CD4-positive, alpha-beta T cell treated with Interleukin-21 for 1 hour (primary cell): ENCODE results near the gene GTF2IRD1.
A peak's percentile ranks its signal among the peaks of the same experiment; 100 is the strongest.
"Not testable (repeated sequence)": the region's sequence is repeated elsewhere in the genome, so short reads cannot be mapped to it uniquely, and the experiment has no call there.

Experiments used
- DNase-seq: peaks from one replicate; pipeline ENCODE4 v3.0.0-alpha.2; 2020

The GTF2IRD1 gene

GRCh38 chr7:74606909-74607510, 153.3 kb downstream of the GTF2IRD1 start:
- DNase-seq, result no peak

DNA sequence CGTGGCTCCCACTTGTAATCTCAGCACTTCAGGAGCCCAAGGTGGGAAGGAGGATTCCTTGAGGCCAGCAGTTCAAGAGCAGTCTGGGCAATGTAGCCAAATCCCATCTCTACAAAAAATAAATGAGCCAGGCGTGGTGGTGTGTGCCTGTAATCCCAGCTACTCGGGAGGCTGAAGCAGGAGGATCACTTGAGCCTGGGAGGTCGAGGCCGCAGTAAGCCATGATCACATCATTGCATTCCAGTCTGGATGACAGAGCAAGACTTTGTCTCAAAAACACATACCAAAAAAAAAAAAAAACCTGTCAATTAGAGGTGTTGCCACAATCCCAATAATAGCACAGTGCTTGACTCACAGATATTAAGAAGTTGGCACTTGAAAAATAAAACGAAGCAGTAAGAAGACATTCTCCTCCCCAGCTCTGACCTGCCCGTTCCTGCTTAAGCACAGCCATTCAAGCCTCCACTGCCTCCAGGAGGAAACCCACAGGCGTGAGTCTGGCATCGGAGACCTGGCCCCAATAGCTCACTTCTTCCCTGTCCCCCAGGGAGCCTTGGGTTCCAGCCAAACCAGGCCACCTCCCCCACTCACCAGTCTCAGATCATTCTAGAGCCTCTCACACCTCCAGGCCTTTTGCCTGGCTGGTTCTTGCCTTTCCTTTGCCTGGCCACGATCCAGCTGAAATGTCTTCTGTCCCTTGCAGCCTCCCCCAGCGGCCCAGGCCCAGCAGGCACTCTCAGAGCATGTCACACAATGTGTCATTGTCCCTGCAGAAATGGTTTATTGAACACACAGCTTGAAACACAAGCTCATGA, 158.5 kb downstream of the GTF2IRD1 start:
- no peak for DNase-seq

DNA sequence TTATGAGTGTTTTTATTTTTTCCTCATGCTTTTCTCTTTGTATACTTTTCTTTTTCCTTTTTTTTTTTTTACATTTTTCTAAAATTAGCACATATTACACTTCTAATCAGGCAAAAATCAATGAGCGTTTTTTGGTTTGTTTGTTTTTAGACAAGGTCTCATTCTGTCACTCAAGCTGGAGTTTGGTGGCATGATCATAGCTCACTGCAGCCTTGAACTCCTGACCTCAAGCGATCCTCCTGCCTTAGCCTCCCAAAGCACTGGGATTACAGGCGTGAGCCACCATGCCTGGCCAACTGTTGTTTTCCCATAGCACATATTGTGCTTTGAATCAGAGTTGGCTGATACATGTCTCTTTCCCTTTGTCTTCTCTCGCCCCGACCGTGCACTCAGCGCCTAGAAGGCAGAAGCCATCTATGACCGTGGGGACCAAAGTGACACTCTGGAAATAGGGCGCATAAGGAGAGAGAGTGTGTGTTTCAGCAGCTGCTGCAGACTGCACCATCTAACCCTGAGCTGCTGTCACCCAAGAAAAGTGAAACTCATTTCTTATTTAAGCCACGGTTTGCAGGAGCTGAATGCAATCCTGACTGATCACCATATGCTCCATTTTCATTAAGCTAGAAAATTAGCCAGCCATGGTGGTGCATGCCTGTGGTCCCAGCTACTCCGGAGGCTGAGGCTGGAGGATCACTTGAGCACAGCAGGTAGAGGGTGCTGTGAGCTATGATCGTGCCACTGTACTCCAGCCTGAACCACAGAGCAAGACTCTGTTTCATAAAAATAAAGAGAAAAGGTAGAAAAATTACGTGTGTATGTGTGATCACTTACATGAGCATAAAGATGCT, 162.5 kb downstream of the GTF2IRD1 start:
- DNase-seq, result no peak

- DNase-seq, result no peak
Observed at GRCh38 chr7:74617180-74617744, 163.6 kb downstream of the GTF2IRD1 start.

- no peak for DNase-seq
Observed at GRCh38 chr7:74619235-74619860, 165.6 kb downstream of the GTF2IRD1 start.

DNA sequence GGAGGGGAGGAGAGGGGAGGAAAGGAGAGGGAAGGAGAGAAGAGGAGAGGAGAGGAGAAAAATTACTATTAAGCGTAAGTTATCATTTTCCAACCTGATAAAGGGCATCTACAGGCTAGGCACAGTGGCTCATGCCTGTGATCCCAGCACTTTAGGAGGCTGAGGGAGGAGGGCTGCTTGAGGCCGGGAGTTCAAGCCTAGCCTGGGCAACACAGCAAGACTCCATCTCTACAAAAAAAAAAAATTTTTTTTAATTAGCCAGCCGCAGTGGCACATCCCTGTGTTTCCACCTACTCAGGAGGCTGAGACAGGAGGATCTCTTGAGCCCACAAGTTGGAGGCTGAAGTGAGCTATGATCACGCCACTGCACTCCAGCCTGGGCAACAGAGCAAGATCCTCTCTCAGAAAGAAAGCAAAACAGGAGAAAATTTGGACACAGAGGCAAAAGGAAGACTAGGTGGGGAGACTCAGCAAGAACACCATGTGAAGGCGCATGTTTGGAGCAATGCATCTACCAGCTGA, 168.6 kb downstream of the GTF2IRD1 start:
- no peak for DNase-seq

GRCh38 chr7:74623135-74623534, 169.4 kb downstream of the GTF2IRD1 start:
- DNase-seq, result no peak

DNA sequence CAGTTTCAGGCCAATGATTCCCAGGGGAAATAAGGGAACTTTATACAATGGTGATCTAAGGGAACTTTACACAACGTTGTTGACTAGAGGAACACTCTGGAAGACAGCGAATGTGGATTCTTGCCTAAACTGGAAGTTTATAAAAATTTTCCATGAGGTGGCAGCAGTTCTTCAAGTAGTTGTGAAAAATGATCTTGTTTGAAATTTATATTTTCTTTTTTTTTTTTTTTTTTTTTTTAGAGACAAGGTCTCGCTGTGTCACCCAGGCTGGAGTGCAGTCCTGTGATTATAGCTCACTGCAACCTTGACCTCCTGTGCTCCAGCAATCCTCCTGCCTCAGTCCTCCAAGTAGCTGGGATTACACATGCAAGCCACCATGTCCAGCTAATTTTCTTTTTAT, 171.7 kb downstream of the GTF2IRD1 start:
- DNase-seq, result peak; percentile 37

DNA sequence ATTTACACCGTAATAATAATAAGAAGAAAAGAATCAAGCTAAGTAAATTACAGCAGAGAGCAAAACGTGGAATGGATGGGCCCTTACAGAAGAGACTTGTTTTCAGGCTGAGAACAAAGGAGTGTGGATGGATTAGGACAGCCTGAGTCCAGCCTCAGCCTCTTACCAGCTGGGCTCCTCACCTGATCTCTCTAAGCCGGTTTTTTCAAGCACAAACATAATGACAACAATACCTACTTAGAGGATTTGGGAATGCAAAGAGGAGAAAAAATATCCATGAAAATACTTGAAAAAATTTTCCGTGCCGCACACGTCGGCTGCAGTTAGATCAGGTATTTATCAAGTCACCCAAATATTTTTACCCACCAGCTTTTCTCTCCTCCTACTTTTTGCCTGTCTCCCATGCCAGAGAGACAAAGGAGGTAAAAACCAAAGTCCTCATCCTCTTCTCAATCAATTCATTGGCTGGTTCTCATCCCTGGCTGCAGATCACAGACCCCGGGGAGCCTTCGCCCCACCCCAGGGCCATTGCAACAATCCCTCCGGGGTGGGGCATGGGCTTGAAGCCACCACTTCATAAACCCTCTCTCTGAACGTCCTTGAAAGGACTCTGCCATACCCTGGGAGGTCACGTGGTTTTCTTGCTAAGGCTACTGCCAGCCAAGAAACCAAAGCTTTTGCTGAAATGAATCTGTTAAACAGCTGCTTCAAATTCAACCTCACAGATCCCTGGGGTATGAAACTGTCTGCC, 174.1 kb downstream of the GTF2IRD1 start:
- DNase-seq, result no peak

- DNase-seq, result no peak
Observed at GRCh38 chr7:74632505-74632904, 178.8 kb downstream of the GTF2IRD1 start.

DNA sequence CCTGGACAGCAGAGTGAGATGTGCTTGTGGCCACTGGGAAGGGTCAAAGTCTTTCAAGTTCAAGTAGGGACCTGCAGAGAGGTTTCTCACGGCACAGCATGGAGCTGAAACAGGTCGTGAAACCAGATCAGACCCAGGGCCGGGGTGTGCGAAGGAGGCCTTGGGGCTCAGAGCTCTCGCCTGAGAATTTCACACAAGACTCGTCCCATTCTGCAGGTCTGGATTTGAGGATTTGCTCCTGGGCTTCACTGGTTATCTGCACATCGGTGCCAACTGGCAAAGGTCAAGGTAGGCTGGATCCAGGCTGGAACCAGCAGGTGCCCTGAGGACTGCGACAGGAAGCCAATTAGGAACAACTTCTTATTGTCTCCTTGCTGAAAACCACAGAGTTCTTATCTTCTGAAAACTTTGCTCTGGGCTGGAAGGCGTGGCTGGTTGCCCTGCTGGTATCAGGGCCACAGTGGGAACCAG, 179.8 kb downstream of the GTF2IRD1 start:
- DNase-seq, result no peak

DNA sequence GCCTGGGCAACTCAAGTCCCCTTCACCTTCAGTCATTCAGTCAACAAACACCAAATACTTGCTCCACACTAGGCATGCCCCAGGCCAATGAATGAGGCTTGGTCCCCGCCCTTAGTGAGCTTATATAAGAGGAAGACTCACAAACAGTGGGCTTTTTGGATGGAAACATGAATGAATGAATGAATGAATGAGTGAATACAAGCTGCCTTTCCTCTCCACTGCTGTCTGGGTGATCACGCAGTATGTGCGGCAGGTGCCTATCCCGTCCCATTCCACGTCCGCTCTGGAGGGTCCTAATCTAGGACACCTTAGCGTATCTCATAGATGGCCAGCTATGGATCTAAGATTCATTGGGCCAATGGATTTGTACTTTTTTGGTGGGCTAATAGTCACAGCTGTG, 184.0 kb downstream of the GTF2IRD1 start:
- no peak for DNase-seq

- peak; percentile 79 for DNase-seq
Observed at GRCh38 chr7:74650055-74650454, 196.3 kb downstream of the GTF2IRD1 start.

GRCh38 chr7:74650493-74651132, 196.9 kb downstream of the GTF2IRD1 start:
- DNase-seq, result not testable (repeated sequence)

- DNase-seq, result not testable (repeated sequence)
Observed at GRCh38 chr7:74651133-74651504, 197.4 kb downstream of the GTF2IRD1 start.
